Fibroblast of lung (primary cell): ENCODE measurements around the gene AP2B1. TPM values are rescaled to one million over a fixed set of nuclear protein-coding genes. Genes with fewer than 3 reads are reported as not detected.

ENCODE experiments used
- DNase-seq, 2 donors: peaks; one replicate each; pipeline versions ENCODE4 v3.0.0 to v3.0.0-alpha.2; 2010; ENCODE audit warnings: low read depth in 2 of 2
- H2AFZ ChIP-seq: 2 replicates; pipeline ENCODE4 v1.5.1; 2012; ENCODE audit warnings: low read length, control low read depth, inconsistent platforms
- H3K27ac ChIP-seq: 2 replicates; pipeline ENCODE4 v1.5.1; 2011; ENCODE audit warnings: low read length, control low read depth; ENCODE audit not compliant: insufficient read depth
- H3K27me3 ChIP-seq: 2 replicates; pipeline ENCODE4 v1.5.1; 2011; ENCODE audit warnings: mild to moderate bottlenecking, low read length; ENCODE audit not compliant: control insufficient read depth, insufficient read depth
- H3K36me3 ChIP-seq: 2 replicates; pipeline ENCODE4 v1.5.1; 2011; ENCODE audit warnings: low read length; ENCODE audit not compliant: control insufficient read depth, insufficient read depth
- H3K4me1 ChIP-seq: 2 replicates; pipeline ENCODE4 v1.5.1; 2011; ENCODE audit warnings: low read length; ENCODE audit not compliant: control insufficient read depth, insufficient read depth; ENCODE audit errors: extremely low read depth
- H3K4me2 ChIP-seq: 2 replicates; pipeline ENCODE4 v1.5.1; 2011; ENCODE audit warnings: low read length, control low read depth; ENCODE audit not compliant: insufficient read depth; ENCODE audit errors: extremely low read depth
- H3K4me3 ChIP-seq, 4 experiments: fragments of 200-600 bp in 1 of 4; sonication (generic) in 1 of 4; replicated peaks in 1 of 4; 2 replicates each; pipeline ENCODE4 v1.5.1; 2011 to 2016; ENCODE audit warnings: low read length in 4 of 4, low read depth in 3 of 4, mild to moderate bottlenecking in 3 of 4, control low read depth in 2 of 4, inconsistent platforms in 1 of 4, mixed read lengths in 1 of 4; ENCODE audit not compliant: insufficient read depth in 1 of 4; ENCODE audit errors: control extremely low read depth in 1 of 4
- H3K79me2 ChIP-seq: 2 replicates; pipeline ENCODE4 v1.5.1; 2012; ENCODE audit warnings: mild to moderate bottlenecking, low read length, inconsistent platforms; ENCODE audit not compliant: control insufficient read depth, insufficient read depth
- H3K9ac ChIP-seq: 2 replicates; pipeline ENCODE4 v1.5.1; 2011; ENCODE audit warnings: mild to moderate bottlenecking, low read length, control low read depth; ENCODE audit not compliant: insufficient read depth
- H3K9me3 ChIP-seq: 2 replicates; pipeline ENCODE4 v1.5.1; 2012; ENCODE audit warnings: low read depth, low read length; ENCODE audit not compliant: control insufficient read depth, insufficient read depth
- H4K20me1 ChIP-seq: 2 replicates; pipeline ENCODE4 v1.5.1; 2011; ENCODE audit warnings: low read length; ENCODE audit not compliant: control insufficient read depth, insufficient read depth; ENCODE audit errors: extremely low read depth
- EZH2 ChIP-seq: IDR thresholded peaks from 2 replicates; pipeline ENCODE4 v1.5.1; 2012; ENCODE audit warnings: low read length, control low read depth, mild to moderate bottlenecking; ENCODE audit errors: missing control alignments
- polyA plus RNA-seq, 2 donors: library from polyadenylated mRNA; depleted of rRNA in 1 of 2; stranded (reverse) in 1 of 2; unstranded in 1 of 2; fragments of >200 nt; gene quantifications; 2 replicates each; pipeline ENCODE4 v1.2.1, GENCODE V29; 2011 to 2012; ENCODE audit warnings: missing spikeins in 1 of 2
- total RNA-seq: library from RNA; depleted of rRNA; stranded (reverse); fragments of >200 nt; gene quantifications from 2 replicates; pipeline ENCODE4 v1.2.1, GENCODE V29; 2014
- TF ChIP-seq, protein P1 (sequence below), 2 donors: IDR thresholded peaks in 1 of 2; conservative IDR thresholded peaks in 1 of 2; 1 replicate in 1 of 2; 2 replicates in 1 of 2; pipeline ENCODE4 v1.5.1; 2011 to 2012; ENCODE audit warnings: low read length in 2 of 2, control low read depth in 1 of 2, inconsistent platforms in 1 of 2, low read depth in 1 of 2, mild to moderate bottlenecking in 1 of 2

Gene AP2B1
- total and polyA plus RNA-seq, 2 donors (not counting 1 experiment from before 2014, with no cell fraction given) = 109 to 236 TPM

DNA sequence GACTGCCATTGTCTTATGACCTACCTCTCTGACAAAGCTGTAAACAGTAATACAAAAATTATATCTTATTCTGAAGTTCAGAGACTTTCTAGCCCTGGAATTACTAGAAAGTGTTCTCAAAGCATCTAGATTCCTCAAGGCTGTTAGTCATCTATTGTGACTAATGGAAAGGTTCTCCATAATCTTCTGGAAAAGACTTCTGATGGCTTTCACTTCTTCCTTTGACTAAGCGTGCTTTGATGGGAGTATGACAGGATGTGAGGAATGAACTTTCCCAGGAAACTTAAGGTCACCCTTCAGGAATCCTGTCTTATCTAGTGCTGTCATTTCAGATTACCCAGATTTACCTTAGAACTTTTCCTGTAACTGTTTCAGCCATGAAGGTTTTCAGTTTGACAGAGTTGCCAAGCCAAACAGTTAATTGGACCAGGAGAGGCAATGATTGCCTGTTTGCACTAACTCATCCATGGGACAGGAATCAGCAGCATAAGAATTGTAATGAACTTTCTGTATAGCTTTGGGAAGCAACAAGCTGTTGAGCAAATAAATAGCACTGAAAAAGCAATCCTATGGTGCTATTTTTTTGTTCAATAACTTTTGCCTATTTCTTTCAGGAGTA lies 43.5 kb downstream of the AP2B1 start:
- Histone ChIP-seq H3K4me2 (no peak overlapping the region), H3K27ac (no peak overlapping the region)
- DNase-seq = peak; percentile 21 to 85

DNA sequence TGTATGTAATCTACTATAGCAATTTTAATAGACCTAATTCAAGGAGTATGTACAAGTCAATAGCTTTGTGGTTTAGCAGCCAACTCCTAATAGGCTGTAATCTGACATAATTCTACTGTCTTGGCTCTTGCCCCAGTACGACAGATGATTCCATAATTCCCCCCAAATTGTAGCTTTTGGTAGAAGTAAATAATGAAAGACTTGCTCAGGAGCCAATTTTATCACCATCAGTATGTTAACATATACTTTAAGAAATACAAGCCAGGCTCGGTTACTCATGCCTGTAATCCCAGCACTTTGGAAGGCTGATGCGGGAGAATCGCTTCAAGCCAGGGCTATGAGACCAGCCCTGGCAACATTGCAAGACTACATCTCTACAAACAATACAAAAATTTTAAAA lies 53.9 kb downstream of the AP2B1 start:
- no peak overlapping the region for H3K27ac ChIP-seq
- H2AFZ ChIP-seq = no peak overlapping the region
- H3K9ac ChIP-seq = no peak overlapping the region
- H3K36me3 ChIP-seq = peaks cover 5% of the 10 kb centered on the region
- H3K4me3 ChIP-seq = no peak overlapping the region
- H3K4me1 ChIP-seq = no peaks in the 10 kb centered on the region
- no peaks in the 10 kb centered on the region for H3K27me3 ChIP-seq
- no peaks in the 10 kb centered on the region for H3K79me2 ChIP-seq
- DNase-seq = peak in 1 of 2 donors; percentile 72
- H4K20me1 ChIP-seq = no peaks in the 10 kb centered on the region
- no peak overlapping the region for H3K4me2 ChIP-seq
- no peak for TF ChIP-seq EZH2
- TF ChIP-seq, protein P1, sequence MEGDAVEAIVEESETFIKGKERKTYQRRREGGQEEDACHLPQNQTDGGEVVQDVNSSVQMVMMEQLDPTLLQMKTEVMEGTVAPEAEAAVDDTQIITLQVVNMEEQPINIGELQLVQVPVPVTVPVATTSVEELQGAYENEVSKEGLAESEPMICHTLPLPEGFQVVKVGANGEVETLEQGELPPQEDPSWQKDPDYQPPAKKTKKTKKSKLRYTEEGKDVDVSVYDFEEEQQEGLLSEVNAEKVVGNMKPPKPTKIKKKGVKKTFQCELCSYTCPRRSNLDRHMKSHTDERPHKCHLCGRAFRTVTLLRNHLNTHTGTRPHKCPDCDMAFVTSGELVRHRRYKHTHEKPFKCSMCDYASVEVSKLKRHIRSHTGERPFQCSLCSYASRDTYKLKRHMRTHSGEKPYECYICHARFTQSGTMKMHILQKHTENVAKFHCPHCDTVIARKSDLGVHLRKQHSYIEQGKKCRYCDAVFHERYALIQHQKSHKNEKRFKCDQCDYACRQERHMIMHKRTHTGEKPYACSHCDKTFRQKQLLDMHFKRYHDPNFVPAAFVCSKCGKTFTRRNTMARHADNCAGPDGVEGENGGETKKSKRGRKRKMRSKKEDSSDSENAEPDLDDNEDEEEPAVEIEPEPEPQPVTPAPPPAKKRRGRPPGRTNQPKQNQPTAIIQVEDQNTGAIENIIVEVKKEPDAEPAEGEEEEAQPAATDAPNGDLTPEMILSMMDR (conservative IDR thresholded peaks at IDR 0.05 in 1 of 2, IDR thresholded peaks at IDR 0.05 in 1 of 2; ENCODE audit: low read depth in 1 of 2, low read length in 2 of 2) = no peak
- H3K9me3 ChIP-seq = no peaks in the 10 kb centered on the region

More for the DNA sequence above, 43.5 kb downstream of the AP2B1 start:
- no peaks in the 10 kb centered on the region for H3K9me3 ChIP-seq
- H3K9ac ChIP-seq = no peak overlapping the region
- no peak for TF ChIP-seq EZH2
- TF ChIP-seq, protein P1 (conservative IDR thresholded peaks at IDR 0.05 in 1 of 2, IDR thresholded peaks at IDR 0.05 in 1 of 2; ENCODE audit: low read depth in 1 of 2, low read length in 2 of 2) = no peak
- no peak overlapping the region for H2AFZ ChIP-seq
- H3K4me3 ChIP-seq = no peak overlapping the region
- H3K27me3 ChIP-seq = no peaks in the 10 kb centered on the region
- peaks cover 2% of the 10 kb centered on the region for H3K36me3 ChIP-seq
- H4K20me1 ChIP-seq = no peaks in the 10 kb centered on the region
- peaks cover 2% of the 10 kb centered on the region for H3K4me1 ChIP-seq
- no peaks in the 10 kb centered on the region for H3K79me2 ChIP-seq

DNA sequence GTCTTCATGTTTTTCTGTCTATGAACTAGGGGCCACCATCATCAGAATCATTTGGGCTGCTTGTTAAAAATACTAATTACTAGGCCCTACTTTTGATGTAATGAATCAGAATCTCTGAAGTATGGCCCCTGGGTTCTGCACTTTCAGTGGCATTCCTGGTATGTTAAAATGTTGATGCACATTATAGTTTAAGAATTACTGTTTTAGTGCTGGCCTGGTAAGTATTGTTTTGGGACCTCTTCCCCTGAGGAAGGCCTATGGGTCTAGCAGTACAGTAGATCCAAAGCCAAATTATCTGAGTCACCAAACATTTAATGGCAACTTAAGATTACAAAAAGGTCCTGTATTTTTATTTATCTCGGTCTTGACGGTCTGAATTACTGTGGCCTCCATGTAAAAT lies 58.8 kb downstream of the AP2B1 start:
- no peak overlapping the region for H3K4me2 ChIP-seq
- no peaks in the 10 kb centered on the region for H3K4me1 ChIP-seq
- H2AFZ ChIP-seq = no peak overlapping the region
- no peak overlapping the region for H3K4me3 ChIP-seq
- H3K27ac ChIP-seq = no peak overlapping the region
- no peaks in the 10 kb centered on the region for H4K20me1 ChIP-seq
- no peaks in the 10 kb centered on the region for H3K9me3 ChIP-seq
- no peaks in the 10 kb centered on the region for H3K79me2 ChIP-seq
- no peak overlapping the region for H3K9ac ChIP-seq
- peak in 1 of 2 donors; percentile 38 for DNase-seq
- TF ChIP-seq, protein P1 (conservative IDR thresholded peaks at IDR 0.05 in 1 of 2, IDR thresholded peaks at IDR 0.05 in 1 of 2; ENCODE audit: low read depth in 1 of 2, low read length in 2 of 2) = no peak
- TF ChIP-seq EZH2 = no peak
- no peaks in the 10 kb centered on the region for H3K27me3 ChIP-seq
- peaks cover 2% of the 10 kb centered on the region for H3K36me3 ChIP-seq
